RWPE2 (cell line): Measurements from ENCODE around the gene GRIK2.

ENCODE experiments used
- ATAC-seq: fragments of 200-7000 bp; cut with Tn5 transposase; 3 replicates; pipeline ENCODE4 v1.9.1; 2021; ENCODE audit warnings: low read depth
- DNase-seq: peaks from one replicate; pipeline ENCODE4 v3.0.0-alpha.2; 2020; ENCODE audit warnings: low spot score
- H3K27ac ChIP-seq: fragments of 450-650 bp; 2 replicates; pipeline ENCODE4 v1.5.1; 2017; ENCODE audit warnings: mild to moderate bottlenecking; ENCODE audit not compliant: poor library complexity, severe bottlenecking
- H3K27me3 ChIP-seq: fragments of 250-450 bp; sonication (Bioruptor Pico); 2 replicates; pipeline ENCODE4 v1.5.1; 2021; ENCODE audit warnings: mild to moderate bottlenecking, moderate library complexity; ENCODE audit not compliant: insufficient read depth, poor library complexity, severe bottlenecking
- H3K36me3 ChIP-seq: fragments of 250-450 bp; sonication (Bioruptor Pico); 2 replicates; pipeline ENCODE4 v1.5.1; 2020; ENCODE audit warnings: low read depth, mild to moderate bottlenecking, moderate library complexity
- H3K4me1 ChIP-seq: fragments of 250-450 bp; sonication (Bioruptor Pico); 2 replicates; pipeline ENCODE4 v1.5.1; 2021; ENCODE audit warnings: mild to moderate bottlenecking, moderate library complexity; ENCODE audit not compliant: insufficient read depth, poor library complexity, severe bottlenecking
- H3K4me3 ChIP-seq: fragments of 250-450 bp; sonication (Bioruptor Pico); 2 replicates; pipeline ENCODE4 v1.5.1; 2021; ENCODE audit warnings: mild to moderate bottlenecking, moderate library complexity; ENCODE audit not compliant: severe bottlenecking
- H3K9me3 ChIP-seq: fragments of 250-450 bp; sonication (Bioruptor Pico); 2 replicates; pipeline ENCODE4 v1.5.1; 2021; ENCODE audit warnings: mild to moderate bottlenecking, moderate library complexity; ENCODE audit not compliant: severe bottlenecking
- TF ChIP-seq, protein P1 (sequence below): fragments of 450-650 bp; IDR thresholded peaks from one replicate; pipeline ENCODE4 v1.5.1; 2017; ENCODE audit warnings: mild to moderate bottlenecking, moderate library complexity; ENCODE audit not compliant: poor library complexity, severe bottlenecking

The GRIK2 gene

DNA sequence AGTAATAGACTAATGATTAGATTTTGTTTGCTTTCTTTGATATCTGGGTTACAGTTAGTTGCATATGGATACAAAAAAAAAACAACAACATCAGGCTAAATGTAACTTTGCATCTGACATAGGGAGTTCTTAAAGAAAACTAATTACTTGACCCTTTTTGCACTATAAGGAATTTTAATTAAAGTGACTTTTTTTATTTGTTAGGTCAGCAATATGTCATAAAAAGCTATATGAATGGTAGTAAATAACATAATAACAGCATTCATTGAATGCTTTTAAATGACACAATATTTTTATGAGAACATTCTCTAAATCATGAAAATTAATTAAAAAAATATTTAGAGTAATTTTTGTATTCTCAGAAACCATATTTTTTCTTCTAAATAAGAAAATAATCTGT lies 183.6 kb downstream of the GRIK2 start:
- Histone ChIP-seq H3K36me3 (no peaks in the 10 kb centered on the region), H3K4me3 (no peak overlapping the region), H3K4me1 (no peaks in the 10 kb centered on the region), H3K27me3 (no peaks in the 10 kb centered on the region), H3K9me3 (no peaks in the 10 kb centered on the region), H3K27ac (no peak overlapping the region)
- TF ChIP-seq, protein P1, sequence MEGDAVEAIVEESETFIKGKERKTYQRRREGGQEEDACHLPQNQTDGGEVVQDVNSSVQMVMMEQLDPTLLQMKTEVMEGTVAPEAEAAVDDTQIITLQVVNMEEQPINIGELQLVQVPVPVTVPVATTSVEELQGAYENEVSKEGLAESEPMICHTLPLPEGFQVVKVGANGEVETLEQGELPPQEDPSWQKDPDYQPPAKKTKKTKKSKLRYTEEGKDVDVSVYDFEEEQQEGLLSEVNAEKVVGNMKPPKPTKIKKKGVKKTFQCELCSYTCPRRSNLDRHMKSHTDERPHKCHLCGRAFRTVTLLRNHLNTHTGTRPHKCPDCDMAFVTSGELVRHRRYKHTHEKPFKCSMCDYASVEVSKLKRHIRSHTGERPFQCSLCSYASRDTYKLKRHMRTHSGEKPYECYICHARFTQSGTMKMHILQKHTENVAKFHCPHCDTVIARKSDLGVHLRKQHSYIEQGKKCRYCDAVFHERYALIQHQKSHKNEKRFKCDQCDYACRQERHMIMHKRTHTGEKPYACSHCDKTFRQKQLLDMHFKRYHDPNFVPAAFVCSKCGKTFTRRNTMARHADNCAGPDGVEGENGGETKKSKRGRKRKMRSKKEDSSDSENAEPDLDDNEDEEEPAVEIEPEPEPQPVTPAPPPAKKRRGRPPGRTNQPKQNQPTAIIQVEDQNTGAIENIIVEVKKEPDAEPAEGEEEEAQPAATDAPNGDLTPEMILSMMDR, result no peak
- DNase-seq, result no peak
- no peak for ATAC-seq

DNA sequence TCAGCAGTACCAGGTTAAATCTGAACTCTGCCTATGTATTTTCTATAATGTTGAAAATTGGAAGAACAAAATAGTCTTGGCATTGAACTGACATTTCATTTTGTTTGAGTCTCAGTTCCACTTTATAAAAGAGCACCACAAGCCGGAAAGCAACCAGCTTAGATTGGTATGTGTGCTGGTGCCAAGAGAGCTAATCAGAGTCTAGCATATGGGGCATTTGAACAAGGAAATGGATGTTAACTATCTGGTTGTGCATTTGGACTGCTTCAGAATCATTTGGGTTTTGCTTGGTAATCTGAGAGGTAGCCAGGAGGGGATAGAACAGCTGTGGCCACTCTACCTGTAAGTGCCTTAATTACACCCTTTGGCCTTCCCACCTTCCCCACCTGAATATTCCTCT lies 184.8 kb downstream of the GRIK2 start:
- ATAC-seq (no peak), DNase-seq (no peak)
- no peak overlapping the region for H3K4me3 ChIP-seq
- no peaks in the 10 kb centered on the region for H3K9me3 ChIP-seq
- H3K27me3 ChIP-seq, result no peaks in the 10 kb centered on the region
- no peak overlapping the region for H3K27ac ChIP-seq
- TF ChIP-seq, protein P1, result no peak
- no peaks in the 10 kb centered on the region for H3K4me1 ChIP-seq
- no peaks in the 10 kb centered on the region for H3K36me3 ChIP-seq

DNA sequence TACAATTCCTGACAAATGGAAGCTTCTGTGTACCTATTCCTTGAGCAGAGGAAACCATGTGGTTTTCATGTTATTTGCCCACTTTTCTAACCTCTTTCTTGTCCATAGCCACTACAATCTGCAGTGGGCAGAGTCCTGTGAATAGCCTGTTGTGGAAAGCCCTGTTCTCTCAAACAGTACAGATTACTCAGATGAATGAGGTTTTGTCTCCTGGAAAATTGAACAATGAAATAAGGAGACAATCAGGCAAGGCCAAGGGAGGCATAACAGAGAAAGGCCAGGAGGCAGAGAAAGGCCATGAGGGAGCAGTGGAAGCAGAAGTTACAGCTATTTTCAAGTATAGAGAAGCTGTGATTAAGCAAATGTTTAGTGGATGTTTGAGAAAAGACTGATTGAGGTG lies 189.3 kb downstream of the GRIK2 start:
- no peak for DNase-seq
- H3K27me3 ChIP-seq, result no peaks in the 10 kb centered on the region
- H3K36me3 ChIP-seq, result no peaks in the 10 kb centered on the region
- ATAC-seq, result no peak
- H3K4me1 ChIP-seq, result no peaks in the 10 kb centered on the region
- H3K9me3 ChIP-seq, result no peaks in the 10 kb centered on the region
- no peak overlapping the region for H3K4me3 ChIP-seq
- H3K27ac ChIP-seq, result no peak overlapping the region
- TF ChIP-seq, protein P1, result no peak

DNA sequence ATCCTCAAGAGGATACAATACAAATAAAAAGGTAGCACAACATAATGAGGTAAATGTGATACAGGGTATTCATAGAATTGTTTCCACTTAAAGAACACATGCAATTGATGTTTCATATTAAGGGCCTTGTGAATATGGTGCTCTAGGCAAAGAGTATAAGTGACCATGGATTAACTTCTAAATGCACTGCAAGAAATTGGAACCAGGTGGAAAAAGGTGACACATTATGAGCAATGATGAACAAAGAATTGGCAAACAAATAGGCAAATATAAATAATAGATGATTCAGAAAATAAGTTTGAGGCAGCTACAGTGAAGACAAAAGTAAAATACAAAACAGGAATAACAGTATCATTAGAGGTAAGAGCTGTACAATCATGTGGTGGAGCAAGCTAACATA lies 192.0 kb downstream of the GRIK2 start:
- Histone ChIP-seq H3K27ac (no peak overlapping the region), H3K27me3 (no peaks in the 10 kb centered on the region), H3K4me3 (no peak overlapping the region), H3K36me3 (no peaks in the 10 kb centered on the region), H3K4me1 (no peaks in the 10 kb centered on the region), H3K9me3 (no peaks in the 10 kb centered on the region)
- DNase-seq (no peak), ATAC-seq (no peak)
- TF ChIP-seq, protein P1, result no peak

DNA sequence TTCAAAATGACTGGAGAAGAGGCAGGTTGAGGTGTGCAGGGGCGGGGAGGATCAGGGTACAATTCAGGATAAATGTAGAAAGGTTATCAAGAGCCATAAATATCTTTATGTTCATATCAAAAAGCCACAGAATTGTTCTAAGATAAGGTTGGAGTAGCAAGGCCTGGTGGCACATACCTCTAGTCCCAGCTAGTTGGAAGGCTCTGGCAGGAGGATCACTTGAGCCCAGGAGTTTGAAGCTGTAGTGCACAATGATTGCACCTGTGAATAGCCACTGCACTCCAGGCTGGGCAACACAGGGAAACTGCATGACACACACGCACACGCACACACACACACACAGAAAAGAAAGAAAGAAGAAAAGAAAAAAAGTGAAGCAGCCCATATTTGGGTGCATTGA lies 194.8 kb downstream of the GRIK2 start:
- DNase-seq (no peak), ATAC-seq (no peak)
- no peak overlapping the region for H3K27ac ChIP-seq
- no peaks in the 10 kb centered on the region for H3K36me3 ChIP-seq
- TF ChIP-seq, protein P1, result no peak
- H3K9me3 ChIP-seq, result no peaks in the 10 kb centered on the region
- no peaks in the 10 kb centered on the region for H3K4me1 ChIP-seq
- no peaks in the 10 kb centered on the region for H3K27me3 ChIP-seq
- no peak overlapping the region for H3K4me3 ChIP-seq
